SIG-M5 treated with dmso at 0.1 percent for 504 hours (cell line): ENCODE measurements around the gene MYL3.

ENCODE experiments used
- DNase-seq: peaks from one replicate; lab custom pipeline; 2025; ENCODE audit not compliant: unreplicated experiment; lab: John Stamatoyannopoulos, UW

Gene MYL3

DNA sequence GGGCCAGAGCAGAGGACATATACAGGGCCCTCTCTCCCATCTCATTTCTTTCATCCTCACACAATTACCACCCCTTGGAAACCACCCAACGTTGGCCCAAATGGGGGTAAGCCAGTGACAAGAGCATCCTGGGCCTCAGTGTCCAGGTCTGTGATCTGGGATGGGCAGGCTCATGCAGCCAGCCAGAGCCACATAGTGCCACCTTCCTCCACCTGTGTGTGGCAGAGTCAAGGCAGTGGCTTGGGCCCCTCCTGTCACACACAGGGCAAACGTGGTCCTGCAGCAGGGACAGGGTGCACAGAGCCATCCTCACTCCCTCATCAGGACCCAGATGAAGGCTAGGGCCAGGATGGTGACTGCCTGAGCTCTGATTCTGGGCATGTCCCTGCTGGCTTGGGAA lies 2.3 kb upstream of the MYL3 start:
- no peak for DNase-seq

DNA sequence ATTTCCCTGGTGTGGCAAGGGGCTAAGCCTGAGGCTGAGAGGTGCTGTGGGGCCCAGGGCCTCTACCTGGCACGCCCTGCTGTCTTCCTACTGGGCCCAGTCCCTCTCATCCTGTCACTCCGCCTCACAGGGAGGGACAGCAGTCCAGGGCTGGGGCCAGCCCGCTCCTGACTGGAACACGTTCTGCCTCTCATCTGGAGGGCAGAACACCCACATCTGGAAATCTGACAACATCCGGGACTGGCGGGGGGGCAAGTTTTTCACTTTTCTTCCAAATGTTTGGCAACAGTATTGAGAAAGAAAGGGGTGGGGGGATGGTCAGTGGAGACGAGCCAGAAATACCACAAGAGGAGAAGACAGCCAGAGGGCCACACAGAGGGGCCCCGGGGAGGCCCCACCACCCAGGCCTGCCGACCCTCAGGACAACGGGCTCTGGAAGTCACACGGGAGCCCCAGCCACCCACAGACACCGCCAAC lies 1.8 kb upstream of the MYL3 start:
- peak; percentile 61 for DNase-seq

DNA sequence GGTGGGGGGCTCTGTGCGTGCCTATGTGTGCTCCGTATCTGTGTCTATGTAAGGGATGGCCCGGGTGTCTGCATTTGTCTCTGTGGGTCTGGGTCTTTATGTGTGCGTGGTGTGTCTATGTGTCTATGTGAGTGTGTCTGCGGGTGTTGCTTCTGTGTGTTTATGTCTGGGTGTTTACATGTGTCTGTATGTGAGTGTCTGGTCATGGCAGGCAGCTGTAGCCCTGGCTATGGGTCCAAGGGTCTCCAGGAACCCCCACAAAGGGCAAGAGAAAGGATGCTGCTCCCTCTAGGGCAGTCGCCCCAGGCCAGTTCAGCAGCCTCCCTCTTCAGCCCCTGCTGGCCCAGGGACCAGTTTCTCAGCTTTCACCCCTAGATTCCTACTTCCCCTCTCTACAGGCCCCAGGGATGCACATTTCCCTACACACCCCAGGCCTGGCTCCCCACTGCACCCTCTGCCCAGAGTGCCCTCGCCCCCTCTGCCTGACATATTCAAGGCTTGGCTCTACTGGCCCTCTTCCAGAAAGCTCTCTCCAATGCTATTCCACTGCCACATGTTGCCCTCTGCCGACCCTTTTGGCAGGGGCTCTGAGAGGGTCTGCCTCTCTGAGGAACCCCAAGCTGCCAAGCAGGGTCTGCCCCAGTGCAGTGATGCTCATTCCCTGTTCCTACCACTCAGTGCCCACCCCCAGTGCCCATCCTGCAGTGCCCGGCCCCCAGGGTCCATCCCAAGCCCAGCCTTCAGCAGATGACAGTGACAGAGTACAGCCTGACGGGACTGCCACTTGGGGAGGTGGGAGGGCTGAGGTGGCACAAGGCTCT lies 1.0 kb upstream of the MYL3 start:
- DNase-seq = no peak

DNA sequence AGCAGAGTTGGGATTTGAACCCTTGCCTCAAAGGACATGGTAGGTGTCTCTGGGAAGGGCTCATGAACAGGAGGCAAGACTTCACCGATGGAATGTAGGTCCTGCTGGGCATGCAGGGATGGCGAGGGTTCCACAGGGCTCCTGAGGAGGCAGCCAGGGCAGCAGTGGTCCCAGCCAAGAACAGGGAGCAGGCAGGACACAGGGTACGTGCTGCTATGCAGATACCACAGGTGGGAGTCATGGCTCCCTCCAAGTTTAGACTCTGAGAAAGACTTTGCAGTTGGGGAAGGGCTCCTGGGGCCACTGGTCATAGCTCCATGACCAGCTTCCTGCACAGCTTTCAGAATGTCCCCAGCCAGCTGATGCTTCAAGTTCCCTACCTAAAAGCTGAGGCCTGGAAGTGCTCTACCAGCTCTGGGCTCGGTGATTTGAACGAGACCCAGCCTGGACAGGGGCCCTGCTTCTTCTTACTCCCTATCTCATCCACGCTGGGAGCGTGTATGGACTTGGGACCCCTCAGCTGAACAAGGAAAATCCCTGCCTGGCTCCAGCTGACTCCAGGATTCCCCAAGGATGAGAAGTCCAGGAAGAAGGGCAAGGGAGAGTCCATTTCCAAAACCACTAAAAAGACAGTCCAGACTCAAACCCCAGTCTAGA lies 747 bp downstream of the MYL3 start:
- no peak for DNase-seq

DNA sequence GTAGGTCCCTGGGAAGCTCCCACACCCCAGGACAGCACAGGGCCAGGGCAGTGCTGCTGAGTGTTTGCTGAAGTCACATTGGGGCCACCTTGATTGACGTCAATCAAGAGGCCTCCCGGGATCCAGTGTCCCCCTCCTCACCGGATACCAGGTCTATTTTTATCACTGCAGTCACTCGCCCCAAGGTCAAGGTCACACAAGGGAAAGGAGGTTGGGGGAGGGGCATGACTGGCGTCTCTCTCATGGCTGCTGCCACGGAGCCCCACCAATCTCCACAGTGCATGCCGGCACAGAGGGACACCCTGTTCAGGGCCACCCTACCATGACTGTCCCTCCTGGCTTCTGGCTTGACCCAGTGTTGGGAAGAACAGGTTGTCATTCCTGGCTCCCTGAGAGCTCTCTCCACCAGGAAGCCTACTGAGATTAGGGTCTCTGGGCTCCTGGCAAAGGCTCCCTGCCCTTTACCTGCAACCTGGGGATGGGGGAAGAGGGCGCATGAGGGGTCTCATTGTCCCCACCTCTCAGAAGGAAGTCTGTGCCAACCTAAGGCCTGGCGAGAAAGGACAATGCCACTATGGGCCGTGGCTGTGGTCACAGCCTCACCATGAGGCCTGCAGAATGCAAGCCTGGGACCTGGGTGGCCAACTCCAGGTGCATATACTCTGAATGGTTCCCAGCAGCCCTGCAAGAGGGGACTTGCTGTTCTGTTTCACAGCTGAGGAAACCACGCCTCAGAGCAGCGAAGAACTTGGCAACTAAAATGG lies 1.5 kb downstream of the MYL3 start:
- no peak for DNase-seq

DNA sequence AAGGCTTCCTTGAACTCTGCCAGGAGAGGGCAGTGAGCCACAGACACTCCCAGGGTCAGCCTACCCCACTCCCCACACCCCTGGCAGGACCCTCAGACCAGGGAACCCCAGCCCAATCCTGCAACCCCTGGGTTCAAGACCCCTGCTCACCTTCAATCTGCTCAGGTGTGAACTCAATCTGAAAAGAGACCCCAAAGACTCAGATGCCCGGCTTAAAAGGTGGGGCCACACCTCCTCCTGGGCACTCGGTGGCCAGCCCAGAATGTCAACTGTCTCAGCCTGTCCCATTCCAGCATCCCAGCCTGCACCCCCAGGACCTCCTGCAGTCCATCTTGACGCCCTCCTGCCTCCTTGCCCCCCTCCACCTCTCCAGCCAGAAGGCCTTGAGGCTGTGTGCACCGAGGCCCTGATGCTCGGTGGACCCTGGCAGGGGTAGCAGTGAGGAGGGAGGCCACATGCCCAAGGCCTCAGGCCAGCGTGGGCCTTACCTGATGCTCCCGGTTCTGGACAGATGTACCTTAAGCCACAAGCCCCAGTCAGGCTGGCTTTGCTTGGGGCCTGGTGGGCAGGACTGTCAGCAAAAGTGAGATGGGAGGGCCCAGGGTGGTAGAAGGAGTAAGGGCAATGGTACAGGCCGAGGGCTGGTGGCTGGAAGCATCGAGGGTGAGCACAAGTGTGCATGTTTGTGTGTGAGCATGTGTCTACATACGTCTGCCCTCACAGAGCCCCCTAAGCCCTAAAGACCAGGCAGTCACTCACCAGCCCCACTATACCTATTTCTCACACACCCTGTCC lies 2.2 kb downstream of the MYL3 start:
- no peak for DNase-seq

DNA sequence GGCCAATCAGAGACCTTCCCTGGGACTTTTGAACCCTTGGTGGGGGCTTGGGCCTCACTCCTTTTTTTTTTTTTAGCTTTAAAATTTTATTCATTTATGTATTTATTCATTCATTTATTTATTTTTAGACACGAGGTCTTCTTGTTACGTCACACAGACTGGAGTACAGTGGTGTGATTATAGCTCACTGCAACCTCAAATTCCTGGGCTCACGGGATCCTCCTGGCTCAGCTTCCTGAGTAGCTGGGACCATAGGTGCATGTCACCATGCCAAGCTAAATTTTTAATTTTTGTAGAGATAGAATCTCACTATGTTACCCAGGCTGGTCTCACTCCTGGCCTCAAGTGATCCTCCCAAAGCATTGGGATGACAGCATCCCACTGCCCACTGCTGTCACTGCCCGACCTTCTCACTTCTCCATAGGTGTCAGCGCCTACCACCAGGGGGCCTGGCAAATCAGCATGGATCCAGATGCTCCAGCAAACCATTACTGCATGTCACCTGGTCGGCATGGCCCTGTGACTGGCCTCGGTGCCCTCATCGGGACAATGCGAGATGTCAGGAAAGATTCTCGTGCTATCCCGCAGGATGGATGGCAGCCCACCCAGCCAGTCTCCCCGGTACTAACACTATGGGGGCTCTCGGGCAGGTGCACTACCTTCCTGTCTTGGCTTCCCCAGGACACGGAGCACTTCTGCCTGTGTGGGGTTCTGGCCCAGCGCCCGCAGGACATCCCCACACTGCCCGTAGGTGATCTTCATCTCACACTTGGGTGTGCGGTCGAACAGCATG lies 3.0 kb downstream of the MYL3 start:
- no peak for DNase-seq

DNA sequence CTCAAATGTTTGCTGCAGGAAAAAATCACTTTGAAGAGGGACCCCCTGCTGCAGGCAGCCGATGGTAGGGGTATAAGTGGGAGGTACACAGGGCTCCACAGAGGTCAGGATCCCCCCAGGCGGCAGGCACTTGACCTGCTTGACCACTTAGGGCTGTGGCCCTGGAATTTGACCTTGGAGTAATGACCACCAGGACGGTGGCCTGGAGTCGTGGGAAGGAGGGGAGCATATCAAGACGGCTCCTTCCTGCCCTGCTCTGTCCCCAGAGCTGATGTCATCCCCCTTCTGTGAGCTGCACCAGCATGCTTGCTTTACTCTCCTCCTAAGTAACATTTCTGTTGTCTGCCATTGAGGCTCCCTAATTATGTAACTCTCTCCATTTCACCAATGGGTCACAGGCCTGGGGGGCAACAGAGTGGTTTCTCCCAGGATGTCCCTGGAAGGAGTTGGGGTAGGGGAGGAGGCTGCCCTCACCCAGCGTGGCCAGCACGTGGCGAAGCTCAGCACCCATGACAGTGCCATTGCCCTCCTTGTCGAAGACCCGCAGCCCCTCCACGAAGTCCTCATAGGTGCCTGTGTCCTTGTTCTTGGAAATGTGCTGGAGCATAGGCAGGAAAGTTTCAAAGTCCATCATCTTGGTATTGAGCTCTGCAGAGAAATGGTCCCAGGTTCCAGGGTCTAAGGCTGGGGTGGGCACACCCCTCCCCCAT lies 4.1 kb downstream of the MYL3 start:
- no peak for DNase-seq

DNA sequence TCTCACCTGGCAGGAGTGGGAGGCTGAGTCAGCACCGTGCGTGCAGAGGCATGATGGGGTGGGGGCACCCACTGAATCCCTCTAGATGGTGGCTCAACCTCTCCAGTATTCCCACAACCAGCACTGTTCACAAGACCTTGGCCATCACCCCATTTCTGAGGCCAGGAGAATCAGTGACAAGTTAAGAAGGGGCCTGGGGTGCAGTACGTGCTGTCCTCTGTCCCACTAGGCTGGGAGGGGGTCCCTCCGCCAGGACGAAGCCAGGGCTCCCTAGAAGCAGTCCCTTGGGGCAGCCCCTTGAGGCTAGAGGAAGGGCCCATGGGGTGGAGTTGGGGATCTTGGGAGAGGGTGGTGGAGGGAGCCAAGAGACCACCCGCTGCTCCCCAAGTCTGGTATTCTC lies 4.8 kb downstream of the MYL3 start:
- no peak for DNase-seq

DNA sequence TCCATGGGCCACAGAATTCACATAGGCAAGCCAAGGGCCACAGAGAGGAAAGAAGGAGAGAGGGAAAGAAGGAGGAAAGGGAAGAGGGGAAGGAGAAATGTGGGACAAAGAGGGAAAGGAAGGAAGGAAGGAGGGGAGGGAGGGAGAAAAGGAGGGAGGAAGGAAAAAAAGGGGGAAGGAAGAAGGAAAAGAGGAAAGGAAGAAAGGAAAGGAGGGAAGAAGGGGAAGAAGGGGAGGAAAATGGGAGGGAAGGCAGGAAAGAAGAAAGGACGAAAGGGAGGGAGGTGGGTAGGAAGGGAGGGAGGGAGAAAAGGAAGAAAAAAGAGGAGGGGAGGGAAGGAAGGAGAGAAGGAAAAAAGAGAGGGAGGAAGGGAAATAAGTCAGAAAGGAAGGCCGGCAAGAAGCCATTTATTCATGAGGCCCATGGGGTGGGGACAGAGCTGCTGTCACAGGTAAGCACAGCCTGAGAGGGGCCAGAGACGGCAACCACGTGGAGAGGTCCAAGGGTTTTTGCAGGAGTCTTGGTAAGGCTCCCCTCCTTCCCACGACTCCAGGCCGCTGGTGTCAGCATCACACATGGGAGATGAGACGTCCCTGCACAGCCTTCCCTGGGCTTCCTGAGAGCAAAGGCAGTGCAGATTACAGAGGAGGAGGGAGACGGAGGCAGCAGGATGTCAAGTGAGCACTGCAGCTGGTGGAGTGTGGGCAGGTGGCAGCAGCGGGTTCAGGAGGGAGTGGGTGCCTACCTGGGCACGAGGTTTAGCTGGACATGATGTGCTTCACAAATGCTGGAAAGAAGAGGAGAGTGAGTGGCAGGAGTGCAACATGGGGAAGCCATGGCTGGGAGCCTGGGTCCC lies 5.5 kb downstream of the MYL3 start:
- DNase-seq = no peak

DNA sequence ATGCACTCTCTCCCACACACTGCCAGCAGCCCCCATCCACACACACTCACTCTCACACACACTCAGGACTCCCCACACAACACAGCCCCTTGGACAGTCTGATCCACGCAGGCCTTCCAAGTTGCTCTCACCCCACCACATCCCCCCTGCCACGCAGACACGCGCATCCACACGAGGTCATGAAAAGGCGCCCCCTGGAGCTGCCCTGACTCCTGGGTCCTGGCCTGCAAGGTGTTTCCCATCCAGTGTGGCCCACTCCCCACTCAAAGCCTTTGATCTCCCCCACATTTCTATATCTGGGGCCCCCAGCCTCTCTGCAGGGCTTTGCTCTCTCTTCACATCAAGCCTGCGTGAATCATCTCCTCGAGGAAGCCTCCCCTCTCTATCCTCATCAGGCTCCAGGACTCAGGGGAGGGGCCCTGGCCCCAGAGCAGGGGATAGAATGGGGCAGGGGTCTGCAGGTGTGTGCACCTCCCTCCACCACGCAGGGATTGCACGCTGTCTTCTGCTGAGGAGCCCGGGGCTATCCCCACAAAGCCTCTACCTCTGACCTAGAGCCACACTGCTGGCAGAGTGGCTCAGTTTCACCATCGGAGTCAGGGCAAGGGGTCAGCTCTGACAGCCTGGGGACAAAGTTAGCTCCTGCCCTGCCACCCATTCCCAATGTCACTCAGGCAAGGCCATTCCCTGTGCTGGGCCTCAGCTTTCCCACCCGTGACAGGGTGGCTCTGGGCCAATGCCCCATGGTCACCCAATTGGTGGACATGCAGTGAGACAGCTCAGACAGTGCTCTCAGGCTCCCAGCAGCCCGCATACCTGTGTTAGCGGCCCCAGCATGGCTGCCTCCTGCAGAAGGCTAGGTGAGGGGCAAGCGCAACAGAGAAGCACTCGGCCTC lies 6.4 kb downstream of the MYL3 start:
- DNase-seq = no peak

DNA sequence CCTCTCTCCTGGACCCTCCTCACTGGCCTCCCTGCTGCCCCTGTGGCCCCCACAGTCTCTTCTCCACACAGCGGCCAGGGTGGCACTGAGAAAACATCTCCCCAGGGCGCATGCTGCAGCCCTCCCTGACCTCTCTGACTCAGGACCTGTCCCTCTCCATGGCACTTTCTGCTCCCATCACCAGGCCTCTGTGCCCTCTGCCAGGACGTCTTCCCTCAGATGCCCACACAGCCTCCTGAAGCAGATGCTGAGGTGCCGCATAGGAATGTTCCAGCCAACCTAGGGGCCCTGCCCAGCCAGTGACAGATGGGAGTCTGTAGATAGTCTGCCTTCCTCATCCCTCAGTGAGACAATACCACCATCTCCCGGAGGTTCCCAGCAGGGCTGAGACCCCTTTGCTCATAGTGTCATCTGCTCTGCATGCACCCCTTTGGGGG lies 8.7 kb downstream of the MYL3 start:
- no peak for DNase-seq

DNA sequence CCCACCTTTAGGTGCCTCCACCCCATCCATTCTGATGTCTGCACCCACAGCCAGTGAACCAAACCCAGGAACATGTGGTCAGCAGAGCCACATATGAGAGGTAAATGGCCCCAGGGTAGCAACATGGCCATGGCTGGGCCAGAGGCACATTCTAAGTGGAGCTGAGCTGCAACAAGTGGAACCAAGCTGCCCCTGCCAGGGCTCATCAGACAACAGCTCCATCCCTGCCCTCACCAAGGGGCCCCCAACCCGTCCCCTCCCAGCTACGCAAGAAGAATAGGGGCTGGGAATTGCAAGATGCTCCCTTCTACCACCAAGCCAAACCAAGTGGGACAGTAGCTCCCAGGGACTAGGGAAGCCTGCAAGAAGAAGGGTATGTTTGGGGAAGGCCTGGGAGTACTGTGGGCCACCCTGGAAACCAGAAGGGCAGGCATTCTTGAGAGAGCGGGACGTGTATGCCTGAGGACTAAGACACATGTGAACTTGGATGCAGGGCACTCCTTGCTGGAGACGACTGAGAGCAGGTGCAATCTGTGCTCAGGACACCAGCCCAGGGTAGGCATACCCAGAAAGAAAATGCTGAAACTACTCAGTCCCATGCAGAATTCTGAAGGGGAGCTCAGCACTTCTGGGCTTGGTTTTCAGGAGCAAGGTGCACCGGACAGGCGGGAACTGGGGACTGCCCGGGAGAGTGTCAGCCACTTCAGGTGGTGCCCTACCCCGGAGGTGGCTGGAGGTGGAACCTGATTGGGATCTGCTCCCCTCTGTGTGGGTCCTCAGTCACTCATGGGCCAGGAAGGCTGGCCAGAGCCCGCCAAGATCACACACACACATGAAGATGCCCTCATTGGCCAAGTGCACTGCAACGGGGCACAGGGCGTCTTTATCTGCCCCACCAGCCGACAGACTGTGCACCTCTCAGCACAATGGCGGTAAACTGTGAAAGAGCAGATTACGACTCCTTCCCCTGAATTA lies 9.5 kb downstream of the MYL3 start:
- DNase-seq = no peak

DNA sequence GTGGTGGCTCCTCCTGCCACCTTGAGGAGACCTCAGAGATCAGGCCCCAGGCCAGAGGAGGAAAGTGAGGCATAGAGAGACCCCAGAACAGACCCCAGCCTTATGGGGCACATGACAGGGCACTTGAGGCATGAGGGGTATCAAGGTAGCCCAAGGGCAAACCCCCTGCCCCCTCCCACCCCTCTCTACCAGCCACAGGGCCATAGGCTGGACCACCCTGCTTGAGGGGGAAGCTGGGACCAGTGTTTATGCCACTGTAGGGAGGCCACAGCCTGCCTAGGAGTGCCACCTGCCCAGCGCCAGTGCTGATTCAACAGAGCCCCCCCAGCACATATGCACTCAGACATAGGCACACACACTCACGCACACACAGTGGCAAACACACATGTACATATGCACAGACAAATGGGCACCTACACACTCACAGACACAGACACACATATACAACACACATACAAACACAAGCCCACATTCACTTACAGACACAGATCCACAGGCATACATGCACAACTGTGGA lies 10.3 kb downstream of the MYL3 start:
- DNase-seq = no peak

DNA sequence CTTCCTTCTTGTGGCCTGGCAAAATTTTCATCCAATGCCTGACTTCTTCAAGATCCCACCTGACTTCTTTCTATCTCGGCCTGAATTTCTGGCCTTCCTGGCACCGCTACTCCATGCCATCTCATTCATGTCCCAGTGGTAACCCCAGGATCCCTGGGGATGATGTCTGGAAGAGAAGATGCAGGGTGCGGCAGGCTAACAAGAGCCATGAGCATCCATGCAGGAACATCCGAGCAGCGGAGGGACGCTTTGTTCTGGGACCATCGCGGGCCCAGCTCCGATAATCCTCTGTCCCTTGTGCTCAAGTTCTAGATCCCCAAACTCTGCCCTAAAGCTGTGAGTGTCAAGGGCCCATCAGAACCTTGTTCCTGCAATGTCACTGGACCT lies 10.9 kb downstream of the MYL3 start:
- no peak for DNase-seq
